ENCODE measurements around the gene TCF4.
A peak's percentile ranks its signal among the peaks of the same experiment; 100 is the strongest.

The TCF4 gene

GRCh38 chr18:55384551-55385275 is 203.3 kb downstream of the TCF4 start:
- Mint-ChIP-seq H3K27ac (peak overlapping the region; percentile 70), H3K27me3 (no peaks in the 10 kb centered on the region), H3K36me3 (ENCODE audit: low read depth) (no peaks in the 10 kb centered on the region), H3K4me1 (ENCODE audit: low read depth) (peaks cover 23% of the 10 kb centered on the region), H3K4me3 (no peak overlapping the region), H3K9me3 (peaks cover 24% of the 10 kb centered on the region)
- intact Hi-C loops (cut with micrococcal nuclease): no loop called here

GRCh38 chr18:55384115-55384514 is 203.9 kb downstream of the TCF4 start:
- H3K4me1 Mint-ChIP-seq (ENCODE audit: low read depth): peaks cover 23% of the 10 kb centered on the region
- peaks cover 24% of the 10 kb centered on the region for H3K9me3 Mint-ChIP-seq
- H3K27me3 Mint-ChIP-seq: no peaks in the 10 kb centered on the region
- no peaks in the 10 kb centered on the region for H3K36me3 Mint-ChIP-seq (ENCODE audit: low read depth)
- H3K4me3 Mint-ChIP-seq: no peak overlapping the region
- peak overlapping the region; percentile 70 for H3K27ac Mint-ChIP-seq
- intact Hi-C loops (cut with micrococcal nuclease): no loop called here

GRCh38 chr18:55382277-55382805 is 205.7 kb downstream of the TCF4 start:
- intact Hi-C loops (cut with micrococcal nuclease): no loop called here
- H3K27me3 Mint-ChIP-seq: no peaks in the 10 kb centered on the region
- peaks cover 24% of the 10 kb centered on the region for H3K9me3 Mint-ChIP-seq
- no peak overlapping the region for H3K4me3 Mint-ChIP-seq
- peaks cover 23% of the 10 kb centered on the region for H3K4me1 Mint-ChIP-seq (ENCODE audit: low read depth)
- H3K27ac Mint-ChIP-seq: no peak overlapping the region
- no peaks in the 10 kb centered on the region for H3K36me3 Mint-ChIP-seq (ENCODE audit: low read depth)

- intact Hi-C loops (cut with micrococcal nuclease): no loop called here
- no peak overlapping the region for H3K4me3 Mint-ChIP-seq
- H3K9me3 Mint-ChIP-seq: peaks cover 24% of the 10 kb centered on the region
- H3K27me3 Mint-ChIP-seq: no peaks in the 10 kb centered on the region
- no peaks in the 10 kb centered on the region for H3K36me3 Mint-ChIP-seq (ENCODE audit: low read depth)
- peaks cover 32% of the 10 kb centered on the region for H3K4me1 Mint-ChIP-seq (ENCODE audit: low read depth)
- no peak overlapping the region for H3K27ac Mint-ChIP-seq
Measured at GRCh38 chr18:55381277-55381676, 206.7 kb downstream of the TCF4 start.

- Mint-ChIP-seq H3K9me3 (peaks cover 24% of the 10 kb centered on the region), H3K4me1 (ENCODE audit: low read depth) (peaks cover 39% of the 10 kb centered on the region), H3K27ac (no peak overlapping the region), H3K4me3 (no peak overlapping the region), H3K27me3 (no peaks in the 10 kb centered on the region), H3K36me3 (ENCODE audit: low read depth) (no peaks in the 10 kb centered on the region)
- intact Hi-C loops (cut with micrococcal nuclease): no loop called here
Measured at GRCh38 chr18:55380589-55380988, 207.4 kb downstream of the TCF4 start.

- H3K27ac Mint-ChIP-seq: peak overlapping the region; percentile 71
- intact Hi-C loops (cut with micrococcal nuclease): no loop called here
- H3K9me3 Mint-ChIP-seq: no peaks in the 10 kb centered on the region
- H3K27me3 Mint-ChIP-seq: no peaks in the 10 kb centered on the region
- H3K36me3 Mint-ChIP-seq (ENCODE audit: low read depth): no peaks in the 10 kb centered on the region
- H3K4me3 Mint-ChIP-seq: no peak overlapping the region
- H3K4me1 Mint-ChIP-seq (ENCODE audit: low read depth): peaks cover 18% of the 10 kb centered on the region
Measured at GRCh38 chr18:55376387-55376786, 211.6 kb downstream of the TCF4 start.

- Mint-ChIP-seq H3K4me1 (ENCODE audit: low read depth) (peaks cover 18% of the 10 kb centered on the region), H3K4me3 (no peak overlapping the region), H3K36me3 (ENCODE audit: low read depth) (no peaks in the 10 kb centered on the region), H3K27me3 (no peaks in the 10 kb centered on the region), H3K27ac (peak overlapping the region; percentile 71), H3K9me3 (no peaks in the 10 kb centered on the region)
- intact Hi-C loops (cut with micrococcal nuclease): no loop called here
Measured at GRCh38 chr18:55375930-55376329, 212.1 kb downstream of the TCF4 start.

GRCh38 chr18:55374741-55375140 is 213.3 kb downstream of the TCF4 start:
- H3K27ac Mint-ChIP-seq: no peak overlapping the region
- intact Hi-C loops (cut with micrococcal nuclease): no loop called here

GRCh38 chr18:55372209-55372608 is 215.8 kb downstream of the TCF4 start:
- no peaks in the 10 kb centered on the region for H3K36me3 Mint-ChIP-seq (ENCODE audit: low read depth)
- intact Hi-C loops (cut with micrococcal nuclease): no loop called here
- no peaks in the 10 kb centered on the region for H3K9me3 Mint-ChIP-seq
- peaks cover 18% of the 10 kb centered on the region for H3K4me1 Mint-ChIP-seq (ENCODE audit: low read depth)
- H3K27ac Mint-ChIP-seq: no peak overlapping the region
- no peak overlapping the region for H3K4me3 Mint-ChIP-seq
- no peaks in the 10 kb centered on the region for H3K27me3 Mint-ChIP-seq

More at GRCh38 chr18:55374741-55375140, 213.3 kb downstream of the TCF4 start:
- H3K27me3 Mint-ChIP-seq: no peaks in the 10 kb centered on the region
- H3K36me3 Mint-ChIP-seq (ENCODE audit: low read depth): no peaks in the 10 kb centered on the region
- no peaks in the 10 kb centered on the region for H3K9me3 Mint-ChIP-seq
- peaks cover 18% of the 10 kb centered on the region for H3K4me1 Mint-ChIP-seq (ENCODE audit: low read depth)
- no peak overlapping the region for H3K4me3 Mint-ChIP-seq

- intact Hi-C loops (cut with micrococcal nuclease): no loop called here
- H3K4me1 Mint-ChIP-seq (ENCODE audit: low read depth): peaks cover 6% of the 10 kb centered on the region
- H3K36me3 Mint-ChIP-seq (ENCODE audit: low read depth): no peaks in the 10 kb centered on the region
- no peak overlapping the region for H3K4me3 Mint-ChIP-seq
- no peaks in the 10 kb centered on the region for H3K27me3 Mint-ChIP-seq
- no peak overlapping the region for H3K27ac Mint-ChIP-seq
- no peaks in the 10 kb centered on the region for H3K9me3 Mint-ChIP-seq
Measured at GRCh38 chr18:55370936-55371335, 217.1 kb downstream of the TCF4 start.

GRCh38 chr18:55369346-55369745 is 218.6 kb downstream of the TCF4 start:
- Mint-ChIP-seq H3K36me3 (ENCODE audit: low read depth) (no peaks in the 10 kb centered on the region), H3K9me3 (no peaks in the 10 kb centered on the region), H3K4me1 (ENCODE audit: low read depth) (no peaks in the 10 kb centered on the region), H3K4me3 (no peak overlapping the region), H3K27me3 (no peaks in the 10 kb centered on the region), H3K27ac (no peak overlapping the region)
- intact Hi-C loops (cut with micrococcal nuclease): no loop called here

GRCh38 chr18:55365342-55365741 is 222.7 kb downstream of the TCF4 start:
- no peaks in the 10 kb centered on the region for H3K4me1 Mint-ChIP-seq (ENCODE audit: low read depth)
- H3K9me3 Mint-ChIP-seq: peaks cover 19% of the 10 kb centered on the region
- no peak overlapping the region for H3K4me3 Mint-ChIP-seq
- H3K36me3 Mint-ChIP-seq (ENCODE audit: low read depth): no peaks in the 10 kb centered on the region
- H3K27me3 Mint-ChIP-seq: no peaks in the 10 kb centered on the region
- intact Hi-C loops (cut with micrococcal nuclease): no loop called here
- H3K27ac Mint-ChIP-seq: no peak overlapping the region

GRCh38 chr18:55362303-55362702 is 225.7 kb downstream of the TCF4 start:
- H3K4me3 Mint-ChIP-seq: no peak overlapping the region
- no peaks in the 10 kb centered on the region for H3K36me3 Mint-ChIP-seq (ENCODE audit: low read depth)
- H3K27me3 Mint-ChIP-seq: no peaks in the 10 kb centered on the region
- peaks cover 31% of the 10 kb centered on the region for H3K9me3 Mint-ChIP-seq
- intact Hi-C loops (cut with micrococcal nuclease): no loop called here
- no peak overlapping the region for H3K27ac Mint-ChIP-seq
- no peaks in the 10 kb centered on the region for H3K4me1 Mint-ChIP-seq (ENCODE audit: low read depth)

- no peaks in the 10 kb centered on the region for H3K4me1 Mint-ChIP-seq (ENCODE audit: low read depth)
- no peaks in the 10 kb centered on the region for H3K36me3 Mint-ChIP-seq (ENCODE audit: low read depth)
- intact Hi-C loops (cut with micrococcal nuclease): no loop called here
- no peaks in the 10 kb centered on the region for H3K27me3 Mint-ChIP-seq
- no peak overlapping the region for H3K27ac Mint-ChIP-seq
- H3K4me3 Mint-ChIP-seq: no peak overlapping the region
- peaks cover 31% of the 10 kb centered on the region for H3K9me3 Mint-ChIP-seq
Measured at GRCh38 chr18:55361492-55362250, 226.3 kb downstream of the TCF4 start.

Data from dendritic cell treated with granulocyte-macrophage colony-stimulating factor and Interleukin-4, amounts not matched to agents 40 ng/mL and 50 ng/mL, for 4 days (primary cell).